Peyer's patch (tissue), 4 donors: ENCODE measurements around the gene ZFP92.

ENCODE experiments used
- CTCF ChIP-seq, 6 experiments: fragments of 450-650 bp in 4 of 6; fragments of 200-600 bp in 2 of 6; sonication (generic) in 1 of 6; IDR thresholded peaks; one replicate each; pipeline ENCODE4 v1.5.1; 2017 to 2019; ENCODE audit warnings: antibody characterized with exemption in 6 of 6, mild to moderate bottlenecking in 3 of 6, moderate library complexity in 1 of 6
- POLR2A ChIP-seq, 2 donors: fragments of 450-650 bp; IDR thresholded peaks; one replicate each; pipeline ENCODE4 v1.5.1; 2017; ENCODE audit warnings: antibody characterized with exemption in 2 of 2, mild to moderate bottlenecking in 2 of 2, moderate library complexity in 2 of 2

GRCh38 chrX:153411988-153412574 lies 809 bp downstream of the ZFP92 start:
- TF ChIP-seq CTCF (IDR thresholded peaks at IDR 0.05) (no peak), POLR2A (IDR thresholded peaks at IDR 0.05) (no peak)
